Neural cell (in vitro differentiated cells): Measurements from ENCODE around the gene LUC7L. TPM values are rescaled to one million over a fixed set of nuclear protein-coding genes. Genes with fewer than 3 reads are reported as not detected.

Experiments used
- H2AFZ ChIP-seq: fragments of 200-600, 300-800 bp; sonication (generic), shearing (Covaris generic); 2 replicates; pipeline ENCODE4 v1.6.0; 2014; ENCODE audit warnings: low read depth, mild to moderate bottlenecking, antibody characterized with exemption, low read length, moderate library complexity
- H3F3A ChIP-seq: fragments of 200-600 bp; shearing (Covaris generic); 2 replicates; pipeline ENCODE4 v1.6.1; 2016; ENCODE audit warnings: mild to moderate bottlenecking, moderate library complexity, mixed read lengths, antibody characterized with exemption, low read length; ENCODE audit not compliant: insufficient read depth, poor library complexity, severe bottlenecking
- H3K27ac ChIP-seq: fragments of 200-600, 300-800 bp; sonication (generic), shearing (Covaris generic); 2 replicates; pipeline ENCODE4 v1.5.1; 2014; ENCODE audit warnings: mild to moderate bottlenecking, low read length, moderate library complexity
- H3K27me3 ChIP-seq: fragments of 300-800, 200-600 bp; sonication (generic), shearing (Covaris generic); 2 replicates; pipeline ENCODE4 v1.6.0; 2014; ENCODE audit warnings: mild to moderate bottlenecking, low read depth, low read length, moderate library complexity; ENCODE audit not compliant: insufficient read depth
- H3K36me3 ChIP-seq: fragments of 300-800, 200-600 bp; sonication (generic), shearing (Covaris generic); 2 replicates; pipeline ENCODE4 v1.5.1; 2014; ENCODE audit warnings: mild to moderate bottlenecking, antibody characterized with exemption, low read length, moderate library complexity; ENCODE audit not compliant: insufficient read depth
- H3K4me2 ChIP-seq: fragments of 300-800, 200-600 bp; sonication (generic), shearing (Covaris generic); 2 replicates; pipeline ENCODE4 v1.6.0; 2014; ENCODE audit warnings: mild to moderate bottlenecking, low read length
- H3K4me3 ChIP-seq: fragments of 300-800, 200-600 bp; sonication (generic), shearing (Covaris generic); 2 replicates; pipeline ENCODE4 v1.5.1; 2014; ENCODE audit warnings: mild to moderate bottlenecking, low read length, moderate library complexity
- H3K79me2 ChIP-seq: fragments of 200-600 bp; shearing (Covaris generic); replicated peaks from 2 replicates; pipeline ENCODE4 v1.6.0; 2014; ENCODE audit warnings: mild to moderate bottlenecking, low read length, moderate library complexity; ENCODE audit not compliant: insufficient read depth
- H3K9ac ChIP-seq: fragments of 300-800, 200-600 bp; sonication (generic), shearing (Covaris generic); 2 replicates; pipeline ENCODE4 v1.6.1; 2016; ENCODE audit warnings: mild to moderate bottlenecking, low read length, mixed read lengths
- H3K9me2 ChIP-seq: fragments of 200-600 bp; shearing (Covaris generic); 2 replicates; pipeline ENCODE4 v1.6.1; 2016; ENCODE audit warnings: mild to moderate bottlenecking, low read length, mixed read lengths; ENCODE audit not compliant: insufficient read depth
- H3K9me3 ChIP-seq: fragments of 200-600, 300-800 bp; sonication (generic), shearing (Covaris generic); 2 replicates; pipeline ENCODE4 v1.6.1; 2016; ENCODE audit warnings: mild to moderate bottlenecking, mixed run types, low read length, moderate library complexity, mixed read lengths
- H4K20me1 ChIP-seq: fragments of 200-600 bp; shearing (Covaris generic); 2 replicates; pipeline ENCODE4 v1.6.1; 2016; ENCODE audit warnings: mild to moderate bottlenecking, mixed run types; ENCODE audit not compliant: insufficient read depth
- CTCF ChIP-seq: fragments of 450-650 bp; IDR thresholded peaks from 2 replicates; pipeline ENCODE4 v1.5.1; 2014; ENCODE audit warnings: antibody characterized with exemption, mild to moderate bottlenecking, moderate library complexity; ENCODE audit not compliant: poor library complexity, severe bottlenecking
- EP300 ChIP-seq: fragments of 450-650 bp; conservative IDR thresholded peaks from 2 replicates; pipeline ENCODE4 v1.6.1; 2014; ENCODE audit warnings: antibody characterized with exemption, mild to moderate bottlenecking, moderate library complexity; ENCODE audit not compliant: poor library complexity, severe bottlenecking
- EZH2 ChIP-seq: fragments of 200-600, 300-800 bp; shearing (Covaris generic), sonication (generic); IDR thresholded peaks from 2 replicates; pipeline ENCODE4 v1.6.1; 2014; ENCODE audit warnings: antibody characterized with exemption, low read length, borderline replicate concordance, mild to moderate bottlenecking; ENCODE audit not compliant: insufficient read depth, poor library complexity, severe bottlenecking
- MXI1 ChIP-seq: fragments of 450-650 bp; conservative IDR thresholded peaks from 2 replicates; pipeline ENCODE4 v1.6.1; 2014; ENCODE audit warnings: antibody characterized with exemption, mild to moderate bottlenecking; ENCODE audit not compliant: poor library complexity, severe bottlenecking
- POLR2AphosphoS5 ChIP-seq: IDR thresholded peaks from 2 replicates; pipeline ENCODE4 v1.6.1; 2012
- RAD21 ChIP-seq: fragments of 450-650 bp; conservative IDR thresholded peaks from 2 replicates; pipeline ENCODE4 v1.6.1; 2014; ENCODE audit warnings: antibody characterized with exemption, mild to moderate bottlenecking, moderate library complexity
- REST ChIP-seq: IDR thresholded peaks from 2 replicates; pipeline ENCODE4 v1.6.1; 2012; ENCODE audit warnings: borderline replicate concordance
- SMC3 ChIP-seq: fragments of 450-650 bp; conservative IDR thresholded peaks from 2 replicates; pipeline ENCODE4 v1.6.1; 2014; ENCODE audit warnings: antibody characterized with exemption, mild to moderate bottlenecking, moderate library complexity; ENCODE audit not compliant: poor library complexity
- TAF1 ChIP-seq: IDR thresholded peaks from 2 replicates; pipeline ENCODE4 v1.6.1; 2012; ENCODE audit warnings: low read depth
- polyA plus RNA-seq: library from polyadenylated mRNA; depleted of rRNA; stranded (reverse); fragments of >200 nt; gene quantifications from 2 replicates; pipeline ENCODE4 v1.2.3, GENCODE V29; 2014
- small RNA-seq, 3 experiments: library from RNA; depleted of rRNA; stranded (forward); fragments of <200 nt; gene quantifications; one replicate each; pipeline ENCODE3, GENCODE V24; 2012

The LUC7L gene
- polyA plus RNA-seq, 1 donor from 2014 or later, result 564 TPM

- Histone ChIP-seq H3K9me2 (no peaks in the 10 kb centered on the region), H3K27me3 (no peaks in the 10 kb centered on the region), H3K9me3 (no peaks in the 10 kb centered on the region), H3F3A (no peaks in the 10 kb centered on the region), H3K27ac (no peak overlapping the region), H3K9ac (no peak overlapping the region), H4K20me1 (no peaks in the 10 kb centered on the region), H3K36me3 (no peaks in the 10 kb centered on the region), H3K79me2 (no peaks in the 10 kb centered on the region), H2AFZ (no peak overlapping the region), H3K4me2 (no peak overlapping the region), H3K4me3 (no peak overlapping the region)
- TF ChIP-seq RAD21 (no peak), SMC3 (no peak), POLR2AphosphoS5 (no peak), TAF1 (no peak), EZH2 (no peak), REST (no peak), EP300 (no peak), CTCF (no peak), MXI1 (no peak)
Measured at GRCh38 chr16:142405-142967, 86.8 kb downstream of the LUC7L start.

GRCh38 chr16:140175-140857 is 88.9 kb downstream of the LUC7L start:
- TF ChIP-seq SMC3 (no peak), EP300 (no peak)
- Histone ChIP-seq H4K20me1 (no peaks in the 10 kb centered on the region), H3K4me2 (no peak overlapping the region), H3K79me2 (no peaks in the 10 kb centered on the region), H2AFZ (no peak overlapping the region), H3K9ac (no peak overlapping the region), H3K27me3 (no peaks in the 10 kb centered on the region), H3F3A (no peaks in the 10 kb centered on the region), H3K4me3 (no peak overlapping the region), H3K36me3 (no peaks in the 10 kb centered on the region), H3K9me2 (no peaks in the 10 kb centered on the region), H3K27ac (no peak overlapping the region), H3K9me3 (no peaks in the 10 kb centered on the region)

Small RNA genes lying within 50 kb of the gene (small RNA-seq; reads per million reads assigned to genes)
- 0 to 1.2 (median 0) reads per million in 3 experiments for gene RF00019

Other genes starting within 250 kb of the LUC7L start
- 7.1 and 7.5 TPM in 2 replicates for gene POLR3K, start 175.8 kb downstream of the LUC7L start, polyA plus RNA-seq
- gene SNRNP25, start 175.6 kb downstream of the LUC7L start, polyA plus RNA-seq, result 45.3 and 46.4 TPM in 2 replicates
- 0.21 and 1.0 TPM in 2 replicates for gene RHBDF1, start 156.8 kb downstream of the LUC7L start, polyA plus RNA-seq
- 70.9 and 102 TPM in 2 replicates for gene MPG, start 151.2 kb downstream of the LUC7L start, polyA plus RNA-seq
- 6.1 and 11.5 TPM in 2 replicates for gene NPRL3, start 90.8 kb downstream of the LUC7L start, polyA plus RNA-seq
- not detected in 2 replicates for gene HBZ, start 76.8 kb downstream of the LUC7L start, polyA plus RNA-seq
- gene HBM, start 63.5 kb downstream of the LUC7L start, polyA plus RNA-seq, result not detected in 2 replicates
- not detected in 2 replicates for gene HBA2, start 56.6 kb downstream of the LUC7L start, polyA plus RNA-seq
- not detected in 2 replicates for gene HBA1, start 52.8 kb downstream of the LUC7L start, polyA plus RNA-seq
- 3.9 and 4.5 TPM in 2 replicates for gene HBQ1, start 49.0 kb downstream of the LUC7L start, polyA plus RNA-seq
- 29.9 and 31.7 TPM in 2 replicates for gene FAM234A, start 5.4 kb upstream of the LUC7L start, polyA plus RNA-seq
- 3.5 and 4.7 TPM in 2 replicates for gene RGS11, start 46.5 kb upstream of the LUC7L start, polyA plus RNA-seq
- 176 and 247 TPM in 2 replicates for gene ARHGDIG, start 51.1 kb upstream of the LUC7L start, polyA plus RNA-seq
- 109 and 142 TPM in 2 replicates for gene PDIA2, start 53.7 kb upstream of the LUC7L start, polyA plus RNA-seq
- gene AXIN1, start 123.3 kb upstream of the LUC7L start, polyA plus RNA-seq, result 30.5 and 34.3 TPM in 2 replicates
- gene MRPL28, start 141.1 kb upstream of the LUC7L start, polyA plus RNA-seq, result 134 and 182 TPM in 2 replicates
- 36.7 and 47.3 TPM in 2 replicates for gene PGAP6, start 152.5 kb upstream of the LUC7L start, polyA plus RNA-seq
- gene NME4, start 167.8 kb upstream of the LUC7L start, polyA plus RNA-seq, result 63.4 and 65.2 TPM in 2 replicates
- 58.8 and 71.8 TPM in 2 replicates for gene DECR2, start 172.4 kb upstream of the LUC7L start, polyA plus RNA-seq
- gene RAB11FIP3, start 196.2 kb upstream of the LUC7L start, polyA plus RNA-seq, result 55.0 and 60.4 TPM in 2 replicates